C4-2B (cell line): ENCODE data around the gene RUNDC3A.

Source experiments
- CTCF ChIP-seq: fragments of 450-650 bp; conservative IDR thresholded peaks from 2 replicates; pipeline ENCODE4 v1.5.1; 2017; ENCODE audit warnings: mild to moderate bottlenecking
- ZFX ChIP-seq: fragments of 450-650 bp; IDR thresholded peaks from 2 replicates; pipeline ENCODE4 v1.6.1; 2017

DNA sequence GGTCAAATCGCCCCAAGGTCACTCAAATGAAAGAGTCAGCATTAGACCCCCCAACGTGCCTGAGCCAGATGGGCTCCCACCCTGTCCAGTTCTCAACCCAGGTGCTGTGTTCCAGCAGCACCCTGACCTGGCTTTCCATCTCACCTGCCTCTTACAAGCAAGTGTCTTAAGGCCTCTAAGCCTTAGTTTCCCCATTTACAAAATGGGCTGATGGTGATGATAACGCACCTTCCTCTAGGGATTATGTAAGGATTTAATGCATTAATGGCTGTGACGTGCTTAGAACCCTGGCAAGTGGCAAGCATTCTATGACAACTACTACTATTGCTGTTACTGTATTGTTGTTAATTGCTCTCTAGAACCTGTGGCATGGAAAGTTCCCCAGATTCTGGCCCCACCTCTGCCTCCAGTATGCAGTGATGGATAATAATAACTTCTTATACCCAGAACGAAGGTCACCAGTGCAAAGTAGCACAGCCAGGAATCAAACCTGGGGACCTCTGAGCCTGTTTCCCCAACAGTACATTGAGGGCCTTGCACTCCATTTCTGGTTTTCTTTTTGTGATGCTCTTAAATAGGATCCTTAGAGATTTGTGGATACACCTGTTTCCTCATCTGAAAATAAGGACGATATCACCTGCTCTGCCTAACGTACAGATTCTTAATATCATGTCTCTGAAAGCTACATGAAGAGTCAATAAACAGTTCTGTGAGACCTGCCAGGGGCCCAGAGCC is 19.5 kb downstream of the RUNDC3A start:
- TF ChIP-seq CTCF = no peak
- TF ChIP-seq ZFX = no peak
